HG03045 (cell line): ENCODE data around the gene CCR5.

Experiments used
- ATAC-seq: cut with Tn5 transposase; IDR thresholded peaks from one replicate; pipeline ENCODE4 v1.9.1; 2021; ENCODE audit warnings: mild to moderate bottlenecking, moderate library complexity; ENCODE audit not compliant: unreplicated experiment

The CCR5 gene

GRCh38 chr3:46356909-46357308 is 13.8 kb upstream of the CCR5 start:
- no peak for ATAC-seq

GRCh38 chr3:46358466-46358865 is 12.3 kb upstream of the CCR5 start:
- no peak for ATAC-seq

DNA sequence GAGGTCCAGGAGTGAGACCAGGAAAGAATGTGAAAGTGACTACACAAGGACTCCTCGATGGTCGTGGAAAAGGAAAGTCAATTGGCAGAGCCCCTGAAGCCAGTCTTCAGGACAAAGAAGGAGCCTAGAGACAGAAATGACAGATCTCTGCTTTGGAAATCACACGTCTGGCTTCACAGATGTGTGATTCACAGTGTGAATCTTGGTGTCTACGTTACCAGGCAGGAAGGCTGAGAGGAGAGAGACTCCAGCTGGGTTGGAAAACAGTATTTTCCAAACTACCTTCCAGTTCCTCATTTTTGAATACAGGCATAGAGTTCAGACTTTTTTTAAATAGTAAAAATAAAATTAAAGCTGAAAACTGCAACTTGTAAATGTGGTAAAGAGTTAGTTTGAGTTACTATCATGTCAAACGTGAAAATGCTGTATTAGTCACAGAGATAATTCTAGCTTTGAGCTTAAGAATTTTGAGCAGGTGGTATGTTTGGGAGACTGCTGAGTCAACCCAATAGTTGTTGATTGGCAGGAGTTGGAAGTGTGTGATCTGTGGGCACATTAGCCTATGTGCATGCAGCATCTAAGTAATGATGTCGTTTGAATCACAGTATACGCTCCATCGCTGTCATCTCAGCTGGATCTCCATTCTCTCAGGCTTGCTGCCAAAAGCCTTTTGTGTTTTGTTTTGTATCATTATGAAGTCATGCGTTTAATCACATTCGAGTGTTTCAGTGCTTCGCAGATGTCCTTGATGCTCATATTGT is 10.8 kb upstream of the CCR5 start:
- ATAC-seq, result peak; percentile 57

GRCh38 chr3:46360907-46361306 is 9.8 kb upstream of the CCR5 start:
- ATAC-seq, result no peak

GRCh38 chr3:46361408-46362283 is 9.1 kb upstream of the CCR5 start:
- ATAC-seq, result no peak

DNA sequence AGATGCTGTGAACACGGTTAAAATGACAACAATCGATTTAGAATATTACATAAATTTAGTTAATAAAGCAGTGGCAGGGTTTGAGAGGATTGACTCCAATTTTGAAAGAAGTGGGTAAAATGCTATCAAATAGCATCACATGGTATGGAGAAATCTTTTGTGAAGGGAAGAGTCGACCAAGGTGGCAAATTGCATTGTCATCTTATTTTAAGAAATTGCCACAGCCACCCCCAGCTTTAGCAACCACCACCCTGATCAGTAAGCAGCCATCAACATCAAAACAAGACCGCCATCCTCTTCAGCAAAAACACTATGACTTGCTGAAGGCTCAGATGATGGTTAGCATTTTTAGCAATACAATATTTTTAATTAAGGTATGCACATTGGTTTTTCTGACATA is 5.7 kb upstream of the CCR5 start:
- no peak for ATAC-seq

DNA sequence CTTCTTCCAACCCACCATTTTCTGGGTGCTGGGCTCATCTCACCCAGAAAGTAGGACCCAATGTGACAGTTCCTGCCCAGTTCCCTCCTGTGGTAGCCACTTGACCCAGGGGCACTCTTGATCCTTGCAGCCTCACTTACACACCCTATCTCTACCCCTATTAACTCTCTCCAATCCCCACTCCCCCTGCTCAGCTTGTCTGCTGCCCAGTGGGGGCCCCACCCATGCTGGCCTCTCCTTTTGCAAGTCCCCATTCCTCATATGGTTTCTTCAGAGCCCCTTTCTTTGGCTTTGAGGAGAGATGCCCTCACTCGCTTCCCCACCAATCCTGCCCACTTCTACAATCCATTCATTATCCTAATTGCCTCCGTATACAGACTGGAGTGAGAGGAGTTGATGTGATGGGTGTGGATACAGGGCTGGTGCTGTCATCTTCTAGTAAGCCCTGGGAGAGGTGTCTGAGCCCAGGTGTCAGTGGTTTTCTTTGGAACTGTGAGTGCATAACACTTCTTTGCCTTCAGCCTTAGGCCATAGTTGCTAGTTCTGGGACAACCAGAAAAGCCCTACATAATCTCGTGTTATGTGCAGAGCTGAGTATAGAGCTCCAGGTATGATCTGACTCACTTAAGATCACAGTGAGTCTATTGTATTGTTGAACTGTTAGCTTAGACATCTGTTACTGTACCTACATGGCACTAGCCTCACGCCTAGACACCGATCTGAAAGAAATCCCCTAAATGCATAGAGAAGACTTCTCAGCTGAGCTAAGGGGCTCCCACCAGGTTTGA is 4.8 kb upstream of the CCR5 start:
- no peak for ATAC-seq

DNA sequence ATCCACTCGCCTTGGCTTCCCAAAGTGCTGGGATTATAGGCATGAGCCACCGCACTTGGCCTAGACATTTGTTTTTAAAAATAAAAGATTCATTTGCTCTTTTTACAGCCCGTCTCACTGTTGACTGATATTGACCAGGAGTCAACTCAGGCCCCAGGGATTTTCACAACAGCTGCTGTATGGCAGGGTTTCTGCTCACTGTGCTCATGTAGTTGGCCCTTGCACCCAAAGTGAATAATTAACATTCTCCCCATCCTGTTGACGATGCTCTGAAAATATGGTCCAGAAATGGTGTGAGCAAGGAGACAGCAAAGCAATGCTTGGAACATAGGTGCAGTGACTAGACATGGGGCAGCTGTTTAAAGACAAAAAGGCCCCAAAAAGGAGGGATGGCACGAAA is 2.9 kb upstream of the CCR5 start:
- ATAC-seq, result no peak

- ATAC-seq, result no peak
Measured at GRCh38 chr3:46368569-46368968, 2.2 kb upstream of the CCR5 start.

DNA sequence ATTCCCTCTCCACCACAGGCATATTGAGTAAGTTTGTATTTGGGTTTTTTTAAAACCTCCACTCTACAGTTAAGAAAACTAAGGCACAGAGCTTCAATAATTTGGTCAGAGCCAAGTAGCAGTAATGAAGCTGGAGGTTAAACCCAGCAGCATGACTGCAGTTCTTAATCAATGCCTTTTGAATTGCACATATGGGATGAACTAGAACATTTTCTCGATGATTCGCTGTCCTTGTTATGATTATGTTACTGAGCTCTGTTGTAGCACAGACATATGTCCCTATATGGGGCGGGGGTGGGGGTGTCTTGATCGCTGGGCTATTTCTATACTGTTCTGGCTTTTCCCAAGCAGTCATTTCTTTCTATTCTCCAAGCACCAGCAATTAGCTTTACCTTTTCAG is 1.6 kb upstream of the CCR5 start:
- ATAC-seq, result no peak

DNA sequence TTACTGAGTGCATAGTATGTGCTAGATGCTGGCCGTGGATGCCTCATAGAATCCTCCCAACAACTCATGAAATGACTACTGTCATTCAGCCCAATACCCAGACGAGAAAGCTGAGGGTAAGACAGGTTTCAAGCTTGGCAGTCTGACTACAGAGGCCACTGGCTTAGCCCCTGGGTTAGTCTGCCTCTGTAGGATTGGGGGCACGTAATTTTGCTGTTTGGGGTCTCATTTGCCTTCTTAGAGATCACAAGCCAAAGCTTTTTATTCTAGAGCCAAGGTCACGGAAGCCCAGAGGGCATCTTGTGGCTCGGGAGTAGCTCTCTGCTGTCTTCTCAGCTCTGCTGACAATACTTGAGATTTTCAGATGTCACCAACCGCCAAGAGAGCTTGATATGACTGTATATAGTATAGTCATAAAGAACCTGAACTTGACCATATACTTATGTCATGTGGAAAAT is 1.0 kb upstream of the CCR5 start:
- peak; percentile 70 for ATAC-seq

GRCh38 chr3:46371519-46372340 is 984 bp downstream of the CCR5 start:
- no peak for ATAC-seq

DNA sequence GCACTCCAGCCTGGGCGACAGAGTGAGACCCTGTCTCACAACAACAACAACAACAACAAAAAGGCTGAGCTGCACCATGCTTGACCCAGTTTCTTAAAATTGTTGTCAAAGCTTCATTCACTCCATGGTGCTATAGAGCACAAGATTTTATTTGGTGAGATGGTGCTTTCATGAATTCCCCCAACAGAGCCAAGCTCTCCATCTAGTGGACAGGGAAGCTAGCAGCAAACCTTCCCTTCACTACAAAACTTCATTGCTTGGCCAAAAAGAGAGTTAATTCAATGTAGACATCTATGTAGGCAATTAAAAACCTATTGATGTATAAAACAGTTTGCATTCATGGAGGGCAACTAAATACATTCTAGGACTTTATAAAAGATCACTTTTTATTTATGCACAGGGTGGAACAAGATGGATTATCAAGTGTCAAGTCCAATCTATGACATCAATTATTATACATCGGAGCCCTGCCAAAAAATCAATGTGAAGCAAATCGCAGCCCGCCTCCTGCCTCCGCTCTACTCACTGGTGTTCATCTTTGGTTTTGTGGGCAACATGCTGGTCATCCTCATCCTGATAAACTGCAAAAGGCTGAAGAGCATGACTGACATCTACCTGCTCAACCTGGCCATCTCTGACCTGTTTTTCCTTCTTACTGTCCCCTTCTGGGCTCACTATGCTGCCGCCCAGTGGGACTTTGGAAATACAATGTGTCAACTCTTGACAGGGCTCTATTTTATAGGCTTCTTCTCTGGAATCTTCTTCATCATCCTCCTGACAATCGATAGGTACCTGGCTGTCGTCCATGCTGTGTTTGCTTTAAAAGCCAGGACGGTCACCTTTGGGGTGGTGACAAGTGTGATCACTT is 2.0 kb downstream of the CCR5 start:
- ATAC-seq, result no peak

GRCh38 chr3:46374755-46375154 is 4.0 kb downstream of the CCR5 start:
- ATAC-seq, result no peak

DNA sequence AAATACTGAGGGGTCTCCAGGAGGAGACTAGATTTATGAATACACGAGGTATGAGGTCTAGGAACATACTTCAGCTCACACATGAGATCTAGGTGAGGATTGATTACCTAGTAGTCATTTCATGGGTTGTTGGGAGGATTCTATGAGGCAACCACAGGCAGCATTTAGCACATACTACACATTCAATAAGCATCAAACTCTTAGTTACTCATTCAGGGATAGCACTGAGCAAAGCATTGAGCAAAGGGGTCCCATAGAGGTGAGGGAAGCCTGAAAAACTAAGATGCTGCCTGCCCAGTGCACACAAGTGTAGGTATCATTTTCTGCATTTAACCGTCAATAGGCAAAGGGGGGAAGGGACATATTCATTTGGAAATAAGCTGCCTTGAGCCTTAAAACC is 4.5 kb downstream of the CCR5 start:
- ATAC-seq, result no peak

- no peak for ATAC-seq
Measured at GRCh38 chr3:46375814-46376213, 5.1 kb downstream of the CCR5 start.

GRCh38 chr3:46378426-46378942 is 7.7 kb downstream of the CCR5 start:
- ATAC-seq, result no peak

GRCh38 chr3:46380471-46381221 is 9.9 kb downstream of the CCR5 start:
- no peak for ATAC-seq

DNA sequence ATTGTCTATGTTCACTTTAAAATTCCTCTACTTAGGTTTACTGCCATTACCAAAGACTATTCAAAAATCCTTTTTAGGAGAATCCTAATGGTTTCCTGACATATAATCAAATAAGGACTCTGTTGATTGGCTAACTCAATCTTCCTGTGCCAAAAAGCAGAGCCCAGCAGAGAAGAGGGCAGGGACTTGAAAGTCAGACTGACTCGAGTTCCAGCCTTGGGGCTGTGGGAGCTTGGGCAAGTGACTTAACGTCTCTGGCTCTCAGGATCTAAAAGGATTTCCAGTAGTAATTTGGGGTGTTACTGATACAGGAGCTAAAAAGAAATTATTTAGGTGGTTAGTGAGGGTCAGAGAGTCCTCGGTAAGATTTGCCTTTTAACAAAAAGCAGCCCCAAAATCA is 10.9 kb downstream of the CCR5 start:
- no peak for ATAC-seq
